Endothelial cell of umbilical vein (primary cell): ENCODE measurements around the gene ZNF3. TPM values are rescaled to one million over a fixed set of nuclear protein-coding genes. Genes with fewer than 3 reads are reported as not detected.

Experiments
- BruUV-seq: library from RNA; stranded (reverse); fragments of 400-500 nt; replicated peaks from 2 replicates; lab custom pipeline; 2021; lab: Mats Ljungman, UMichigan
- CTCF ChIA-PET: fragments of 300-600, 350-600 bp; sonication (Branson Sonifier 250); formaldehyde crosslinking; loops from one replicate; lab custom pipeline; 2021; ENCODE audit warnings: antibody characterized with exemption, inconsistent platforms; lab: Charles Lee
- POLR2A ChIA-PET: fragments of 300-600, 350-600 bp; sonication (Branson Sonifier 250); formaldehyde crosslinking; loops from one replicate; lab custom pipeline; 2021; ENCODE audit warnings: antibody characterized with exemption, inconsistent platforms; lab: Charles Lee
- DNase-seq: peaks from one replicate; pipeline ENCODE4 v3.0.0-alpha.2; 2011; ENCODE audit warnings: low read depth, low spot score
- FAIRE-seq: peaks from 2 replicates; lab custom pipeline; 2011; peaks lifted over from hg19 to GRCh38; lab: Jason Lieb, UNC
- H2AFZ ChIP-seq: 2 replicates; pipeline ENCODE4 v1.6.0; 2012; ENCODE audit warnings: low read depth, low read length, control low read depth, inconsistent platforms
- H3K27ac ChIP-seq: 2 replicates; pipeline ENCODE4 v1.5.1; 2011; ENCODE audit warnings: low read depth, mild to moderate bottlenecking, control low read depth, low read length, moderate library complexity; ENCODE audit not compliant: insufficient read depth
- H3K27me3 ChIP-seq, 2 experiments: 2 replicates each; pipeline versions ENCODE4 v1.6.0 to v1.6.1; 2011; ENCODE audit warnings: low read length in 2 of 2, mixed read lengths in 1 of 2; ENCODE audit not compliant: control insufficient read depth in 2 of 2, insufficient read depth in 2 of 2
- H3K36me3 ChIP-seq, 2 experiments: 2 replicates in 1 of 2; 3 replicates in 1 of 2; pipeline ENCODE4 v1.5.1; 2011; ENCODE audit warnings: low read length in 2 of 2, mild to moderate bottlenecking in 1 of 2, moderate library complexity in 1 of 2; ENCODE audit not compliant: control insufficient read depth in 2 of 2, insufficient read depth in 2 of 2; ENCODE audit errors: extremely low read depth in 1 of 2
- H3K4me1 ChIP-seq: 3 replicates; pipeline ENCODE4 v1.5.1; 2011; ENCODE audit warnings: mild to moderate bottlenecking, low read length; ENCODE audit not compliant: control insufficient read depth, insufficient read depth; ENCODE audit errors: extremely low read depth
- H3K4me2 ChIP-seq: 2 replicates; pipeline ENCODE4 v1.6.1; 2011; ENCODE audit warnings: low read length, control low read depth, mixed read lengths; ENCODE audit not compliant: insufficient read depth
- H3K4me3 ChIP-seq, 3 experiments: fragments of 200-600 bp in 1 of 3; sonication (generic), shearing (Covaris generic) in 1 of 3; replicated peaks in 1 of 3; 2 replicates each; pipeline ENCODE4 v1.5.1; 2011 to 2016; ENCODE audit warnings: control low read depth in 3 of 3, low read length in 3 of 3, mild to moderate bottlenecking in 2 of 3, inconsistent platforms in 1 of 3, low read depth in 1 of 3, moderate library complexity in 1 of 3; ENCODE audit not compliant: insufficient read depth in 1 of 3
- H3K79me2 ChIP-seq: 2 replicates; pipeline ENCODE4 v1.6.0; 2012; ENCODE audit warnings: low read length, inconsistent platforms; ENCODE audit not compliant: control insufficient read depth, insufficient read depth
- H3K9ac ChIP-seq: replicated peaks from 2 replicates; pipeline ENCODE3; 2011; ENCODE audit warnings: low read length, control low read depth; ENCODE audit not compliant: insufficient read depth; ENCODE audit errors: extremely low read depth
- H3K9me1 ChIP-seq: replicated peaks from 3 replicates; pipeline ENCODE4 v1.6.0; 2011; ENCODE audit warnings: mild to moderate bottlenecking, low read length; ENCODE audit not compliant: control insufficient read depth, insufficient read depth; ENCODE audit errors: extremely low read depth
- H3K9me3 ChIP-seq: replicated peaks from 2 replicates; pipeline ENCODE4 v1.5.1; 2012; ENCODE audit warnings: low read length, inconsistent platforms; ENCODE audit not compliant: control insufficient read depth, insufficient read depth
- H4K20me1 ChIP-seq: replicated peaks from 2 replicates; pipeline ENCODE3; 2011; ENCODE audit warnings: mild to moderate bottlenecking, low read length; ENCODE audit not compliant: control insufficient read depth, insufficient read depth; ENCODE audit errors: extremely low read depth
- EZH2 ChIP-seq: IDR thresholded peaks from 2 replicates; pipeline ENCODE4 v1.6.1; 2012; ENCODE audit warnings: borderline replicate concordance, low read depth, mild to moderate bottlenecking, moderate library complexity, low read length, inconsistent platforms; ENCODE audit not compliant: severe bottlenecking
- FOS ChIP-seq: IDR thresholded peaks from 2 replicates; pipeline ENCODE4 v1.6.1; 2011; ENCODE audit warnings: mild to moderate bottlenecking, low read length, moderate library complexity, borderline replicate concordance; ENCODE audit not compliant: insufficient read depth
- GATA2 ChIP-seq: IDR thresholded peaks from 2 replicates; pipeline ENCODE4 v1.7.0; 2011; ENCODE audit warnings: low read depth, mild to moderate bottlenecking, moderate library complexity, mixed read lengths, low read length; ENCODE audit not compliant: insufficient read length, insufficient read depth
- JUN ChIP-seq: IDR thresholded peaks from 2 replicates; pipeline ENCODE4 v1.6.1; 2011; ENCODE audit warnings: borderline replicate concordance, low read depth; ENCODE audit not compliant: insufficient read length, insufficient read depth
- MAX ChIP-seq: IDR thresholded peaks from 2 replicates; pipeline ENCODE4 v1.6.1; 2011; ENCODE audit not compliant: insufficient read depth, insufficient read length
- MYC ChIP-seq: IDR thresholded peaks from one replicate; pipeline ENCODE4 v1.6.1; 2011; ENCODE audit warnings: mild to moderate bottlenecking, low read depth, low read length
- POLR2A ChIP-seq: IDR thresholded peaks from 2 replicates; pipeline ENCODE4 v1.6.1; 2012; ENCODE audit warnings: low read depth, mild to moderate bottlenecking, control low read depth, low read length
- POLR2AphosphoS5 ChIP-seq: IDR thresholded peaks from 2 replicates; pipeline ENCODE4 v1.6.1; 2012; ENCODE audit warnings: low read depth, mild to moderate bottlenecking, control low read depth, low read length, moderate library complexity; ENCODE audit not compliant: insufficient read depth
- dilution Hi-C: fragments of 300-500 bp; cut with MboI; formaldehyde crosslinking; loops from one replicate; pipeline ENCODE4 v1.15.0; 2019; ENCODE audit warnings: low sequenced_read_pairs; ENCODE audit not compliant: extremely low pct_ligation_motif_present
- intact Hi-C: fragments of 100-400 bp; cut with micrococcal nuclease; formaldehyde crosslinking; loops from one replicate; pipeline ENCODE4 v1.10.0; 2022
- polyA plus RNA-seq, 4 experiments: library from polyadenylated mRNA; depleted of rRNA in 3 of 4; stranded (reverse) in 3 of 4; unstranded in 1 of 4; fragments of >200 nt; gene quantifications; 2 replicates each; pipeline versions ENCODE4 v1.2.1 to v1.2.3, GENCODE V29; 2011 to 2012; ENCODE audit warnings: missing spikeins in 1 of 4
- total RNA-seq: library from RNA; stranded (reverse); gene quantifications from 2 replicates; pipeline ENCODE4 v1.2.3, GENCODE V29; 2021
- TF ChIP-seq, protein P1 (sequence below), 2 donors: IDR thresholded peaks; 1 replicate in 1 of 2; 2 replicates in 1 of 2; pipeline ENCODE4 v1.5.1; 2011; ENCODE audit warnings: low read length in 2 of 2, mild to moderate bottlenecking in 2 of 2, moderate library complexity in 2 of 2, control low read depth in 1 of 2, inconsistent platforms in 1 of 2, low read depth in 1 of 2; ENCODE audit not compliant: insufficient read depth in 1 of 2; ENCODE audit errors: extremely low read depth in 1 of 2

ZNF3 gene
- total and polyA plus RNA-seq, 2 donors (not counting 3 experiments of a cell fraction or from before 2014, with no cell fraction given) = 21.8 to 30.9 TPM

DNA sequence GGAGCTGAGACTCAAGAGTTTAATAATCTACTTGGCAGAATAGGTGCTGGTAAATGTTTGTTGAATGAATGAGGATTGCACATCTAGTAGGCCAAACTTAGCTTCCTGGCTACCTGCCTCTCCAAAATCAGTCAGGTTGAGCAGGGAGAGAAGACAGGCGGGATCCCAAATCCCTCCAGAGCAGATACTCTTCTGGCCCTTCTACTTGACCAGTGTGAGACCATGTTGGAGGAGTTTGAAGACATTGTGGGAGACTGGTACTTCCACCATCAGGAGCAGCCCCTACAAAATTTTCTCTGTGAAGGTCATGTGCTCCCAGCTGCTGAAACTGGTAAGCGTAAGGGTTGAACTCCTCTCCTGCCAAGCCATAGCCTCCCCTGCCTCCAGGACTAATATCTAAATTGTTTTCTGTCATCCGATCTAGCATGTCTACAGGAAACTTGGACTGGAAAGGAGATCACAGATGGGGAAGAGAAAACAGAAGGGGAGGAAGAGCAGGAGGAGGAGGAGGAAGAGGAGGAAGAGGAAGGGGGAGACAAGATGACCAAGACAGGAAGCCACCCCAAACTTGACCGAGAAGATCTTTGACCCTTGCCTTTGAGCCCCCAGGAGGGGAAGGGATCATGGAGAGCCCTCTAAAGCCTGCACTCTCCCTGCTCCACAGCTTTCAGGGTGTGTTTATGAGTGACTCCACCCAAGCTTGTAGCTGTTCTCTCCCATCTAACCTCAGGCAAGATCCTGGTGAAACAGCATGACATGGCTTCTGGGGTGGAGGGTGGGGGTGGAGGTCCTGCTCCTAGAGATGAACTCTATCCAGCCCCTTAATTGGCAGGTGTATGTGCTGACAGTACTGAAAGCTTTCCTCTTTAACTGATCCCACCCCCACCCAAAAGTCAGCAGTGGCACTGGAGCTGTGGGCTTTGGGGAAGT, 43.0 kb upstream of the ZNF3 start:
- Histone ChIP-seq H3K9me1 (no peaks in the 10 kb centered on the region), H3K4me1 (peaks cover 18% of the 10 kb centered on the region), H3K36me3 (peaks cover 0 to 2% of the 10 kb centered on the region in 2 experiments), H3K4me3 (no peak overlapping the region), H3K9me3 (no peaks in the 10 kb centered on the region), H2AFZ (no peak overlapping the region), H3K9ac (no peak overlapping the region), H3K27ac (no peak overlapping the region), H3K27me3 (no peaks in the 10 kb centered on the region), H3K4me2 (no peak overlapping the region), H4K20me1 (no peaks in the 10 kb centered on the region), H3K79me2 (peaks cover 2% of the 10 kb centered on the region)
- FAIRE-seq = no peak
- ChIA-PET POLR2A (no interaction called here), CTCF (interaction anchor here (1.1 kb wide), 1 partner anchor 131 kb away, joined by 3 read pairs; no protein-coding TSS in a partner anchor)
- TF ChIP-seq JUN (no peak), POLR2AphosphoS5 (no peak), POLR2A (no peak), GATA2 (no peak), FOS (no peak), MAX (no peak), MYC (no peak), EZH2 (no peak)
- TF ChIP-seq, protein P1, sequence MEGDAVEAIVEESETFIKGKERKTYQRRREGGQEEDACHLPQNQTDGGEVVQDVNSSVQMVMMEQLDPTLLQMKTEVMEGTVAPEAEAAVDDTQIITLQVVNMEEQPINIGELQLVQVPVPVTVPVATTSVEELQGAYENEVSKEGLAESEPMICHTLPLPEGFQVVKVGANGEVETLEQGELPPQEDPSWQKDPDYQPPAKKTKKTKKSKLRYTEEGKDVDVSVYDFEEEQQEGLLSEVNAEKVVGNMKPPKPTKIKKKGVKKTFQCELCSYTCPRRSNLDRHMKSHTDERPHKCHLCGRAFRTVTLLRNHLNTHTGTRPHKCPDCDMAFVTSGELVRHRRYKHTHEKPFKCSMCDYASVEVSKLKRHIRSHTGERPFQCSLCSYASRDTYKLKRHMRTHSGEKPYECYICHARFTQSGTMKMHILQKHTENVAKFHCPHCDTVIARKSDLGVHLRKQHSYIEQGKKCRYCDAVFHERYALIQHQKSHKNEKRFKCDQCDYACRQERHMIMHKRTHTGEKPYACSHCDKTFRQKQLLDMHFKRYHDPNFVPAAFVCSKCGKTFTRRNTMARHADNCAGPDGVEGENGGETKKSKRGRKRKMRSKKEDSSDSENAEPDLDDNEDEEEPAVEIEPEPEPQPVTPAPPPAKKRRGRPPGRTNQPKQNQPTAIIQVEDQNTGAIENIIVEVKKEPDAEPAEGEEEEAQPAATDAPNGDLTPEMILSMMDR (IDR thresholded peaks at IDR 0.05; ENCODE audit: extremely low read depth in 1 of 2, insufficient read depth in 1 of 2, low read depth in 1 of 2, low read length in 2 of 2) = no peak
- DNase-seq = no peak
- intact Hi-C loops = loop anchor here (5.0 kb wide), 1 partner anchor 132 kb away; no protein-coding TSS in a partner anchor
- no TSS peak for BruUV-seq
- dilution Hi-C loops = no loop called here
